ENCODE measurements around the gene USB1. TPM values are rescaled to one million over a fixed set of nuclear protein-coding genes. Genes with fewer than 3 reads are reported as not detected.
A peak's percentile ranks its signal among the peaks of the same experiment; 100 is the strongest.

The USB1 gene
- polyA plus RNA-seq, 4 donors = 19.9 to 26.5 (median 24.0) TPM

DNA sequence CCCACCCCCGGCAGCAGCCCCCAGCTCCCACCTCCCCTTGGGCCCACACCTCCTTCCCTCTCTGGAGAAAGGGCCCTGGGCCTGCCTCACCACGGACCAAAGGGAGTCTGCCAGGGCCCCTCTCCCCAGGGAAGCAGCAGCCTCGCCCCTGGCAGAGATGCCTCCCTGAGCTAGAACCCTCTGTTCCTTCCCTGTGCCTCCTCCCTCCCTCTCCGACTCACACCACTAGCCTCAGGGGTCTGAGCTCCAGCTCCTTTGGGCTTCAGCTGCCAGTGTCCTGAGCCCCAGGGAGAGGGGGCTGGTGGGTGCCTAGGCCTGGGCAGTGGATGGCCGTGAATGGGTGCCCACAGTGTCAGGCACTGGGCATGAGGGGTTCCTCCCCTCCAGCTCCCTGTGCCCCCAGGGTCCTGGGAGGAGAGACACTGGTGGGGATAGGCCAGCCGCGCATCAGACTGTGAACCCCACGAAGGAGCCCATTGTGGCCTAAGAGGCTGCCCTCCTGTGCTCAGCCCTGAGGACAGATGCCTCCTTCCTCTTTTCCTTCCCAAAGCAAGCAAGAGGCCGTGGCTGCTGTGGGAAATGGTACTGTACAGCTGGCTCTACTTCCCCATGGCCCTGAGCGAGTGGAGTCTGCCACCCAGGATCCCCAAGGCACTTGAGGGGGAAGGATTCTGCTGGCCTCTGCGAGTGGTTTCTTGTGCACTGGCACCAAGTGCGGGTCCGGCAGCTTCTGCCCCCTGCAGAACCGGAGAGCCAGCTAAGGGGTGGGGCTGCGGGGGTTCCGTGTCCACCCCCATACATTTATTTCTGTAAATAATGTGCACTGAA, 45.1 kb downstream of the USB1 start:
- FAIRE-seq = no peak
- H3K4me3 ChIP-seq (ENCODE audit: low read depth in 1 of 3, low read length in 3 of 3) = no peak overlapping the region
- H3K36me3 ChIP-seq (ENCODE audit: control insufficient read depth in 3 of 3, insufficient read depth in 2 of 3, low read depth in 1 of 3, low read length in 3 of 3) = peaks cover 2 to 58% (median 14%) of the 10 kb centered on the region in 3 donors
- H3K27me3 ChIP-seq (ENCODE audit: control insufficient read depth in 3 of 3, insufficient read depth in 3 of 3, low read length in 3 of 3) = no peaks in the 10 kb centered on the region
- no peaks in the 10 kb centered on the region for H3K9me3 ChIP-seq (ENCODE audit: control insufficient read depth in 2 of 2, insufficient read depth in 1 of 2, low read depth in 1 of 2, low read length in 1 of 2)
- peaks cover 0 to 5% (median 0%) of the 10 kb centered on the region in 3 donors for H3K4me1 ChIP-seq (ENCODE audit: control insufficient read depth in 3 of 3, insufficient read depth in 2 of 3, low read depth in 1 of 3, low read length in 2 of 3)
- WGBS, 3 donors = 80 to 85% (median 80%) methylated on average over 16 of the region's 16 CpGs
- peak overlapping the region in 1 of 3 donors; percentile 8 for H3K27ac ChIP-seq (ENCODE audit: low read depth in 1 of 3, low read length in 2 of 3)
- DNase-seq = peak in 1 of 2 donors; percentile 0

DNA sequence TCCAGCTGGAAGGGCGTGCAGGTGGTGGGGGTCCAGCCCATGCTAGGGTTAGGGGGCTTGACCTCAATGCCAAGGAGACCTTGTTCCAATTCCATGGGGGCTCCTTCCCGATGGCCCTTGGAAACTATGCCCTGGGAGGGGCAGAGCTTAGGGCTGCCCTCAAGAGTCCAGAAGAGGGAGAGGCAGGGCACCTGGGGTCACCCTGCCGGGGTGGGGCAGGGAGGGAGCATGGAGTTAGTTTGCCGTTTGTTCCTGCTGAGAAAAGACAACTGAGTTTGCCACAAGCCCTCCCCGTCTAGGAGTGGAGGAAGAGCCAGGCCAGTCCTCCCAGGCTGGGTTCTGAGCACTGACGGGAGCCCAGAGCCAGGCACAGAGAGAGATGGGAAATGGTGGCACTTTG, 45.7 kb downstream of the USB1 start:
- Histone ChIP-seq H3K27ac (ENCODE audit: low read depth in 1 of 3, low read length in 2 of 3) (peak overlapping the region in 1 of 3 donors; percentile 8), H3K9me3 (ENCODE audit: control insufficient read depth in 2 of 2, insufficient read depth in 1 of 2, low read depth in 1 of 2, low read length in 1 of 2) (no peaks in the 10 kb centered on the region), H3K4me1 (ENCODE audit: control insufficient read depth in 3 of 3, insufficient read depth in 2 of 3, low read depth in 1 of 3, low read length in 2 of 3) (peaks cover 0 to 5% (median 0%) of the 10 kb centered on the region in 3 donors), H3K27me3 (ENCODE audit: control insufficient read depth in 3 of 3, insufficient read depth in 3 of 3, low read length in 3 of 3) (no peaks in the 10 kb centered on the region), H3K36me3 (ENCODE audit: control insufficient read depth in 3 of 3, insufficient read depth in 2 of 3, low read depth in 1 of 3, low read length in 3 of 3) (peaks cover 2 to 52% (median 8%) of the 10 kb centered on the region in 3 donors), H3K4me3 (ENCODE audit: low read depth in 1 of 3, low read length in 3 of 3) (no peak overlapping the region)
- FAIRE-seq = no peak
- DNase-seq = peak in 1 of 2 donors; percentile 66
- 34 to 53% (median 36%) methylated on average over 6 of the region's 6 CpGs for WGBS, 3 donors

DNA sequence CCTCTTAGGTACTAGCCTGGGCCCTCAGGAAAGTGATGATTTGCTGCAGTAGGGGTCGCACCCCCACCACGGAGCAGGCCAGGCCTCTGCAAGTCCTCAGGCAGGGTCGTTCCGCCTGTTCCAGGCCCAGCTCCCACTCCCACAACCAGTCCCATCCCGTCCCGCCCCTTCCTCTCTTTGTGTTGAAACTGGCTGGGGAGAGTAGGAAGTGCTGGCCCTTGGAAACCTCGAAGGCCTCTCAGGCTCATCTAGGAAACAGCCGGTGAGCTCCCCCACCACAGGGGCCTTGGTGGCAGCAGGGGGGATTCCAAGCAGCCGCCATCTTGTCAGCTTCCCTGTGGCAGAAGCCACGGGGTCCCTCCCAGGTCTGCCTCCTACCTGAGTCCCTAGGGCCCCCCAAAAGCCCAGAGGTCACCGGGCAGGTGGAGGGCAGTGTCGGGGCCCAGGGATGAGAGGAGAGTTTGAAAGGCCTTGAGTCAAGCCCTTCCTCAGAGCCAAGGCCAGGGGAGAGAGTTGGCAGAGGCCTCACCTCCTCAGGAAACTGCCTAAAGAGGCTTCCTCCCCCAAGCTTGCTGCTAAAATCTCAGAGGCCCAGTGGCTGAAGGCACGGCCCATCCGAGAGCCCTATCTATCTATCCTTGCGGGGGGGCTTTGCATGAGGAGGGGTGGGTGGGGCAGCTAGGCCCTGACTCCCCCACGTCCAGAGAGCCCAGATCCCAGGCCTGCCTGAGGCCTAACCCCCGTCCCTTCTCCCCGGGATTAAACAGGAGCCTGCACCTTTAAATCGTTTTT, 46.5 kb downstream of the USB1 start:
- Histone ChIP-seq H3K4me3 (ENCODE audit: low read depth in 1 of 3, low read length in 3 of 3) (no peak overlapping the region), H3K9me3 (ENCODE audit: control insufficient read depth in 2 of 2, insufficient read depth in 1 of 2, low read depth in 1 of 2, low read length in 1 of 2) (no peaks in the 10 kb centered on the region), H3K36me3 (ENCODE audit: control insufficient read depth in 3 of 3, insufficient read depth in 2 of 3, low read depth in 1 of 3, low read length in 3 of 3) (peaks cover 2 to 44% (median 3%) of the 10 kb centered on the region in 3 donors), H3K4me1 (ENCODE audit: control insufficient read depth in 3 of 3, insufficient read depth in 2 of 3, low read depth in 1 of 3, low read length in 2 of 3) (peaks cover 0 to 5% (median 0%) of the 10 kb centered on the region in 3 donors), H3K27ac (ENCODE audit: low read depth in 1 of 3, low read length in 2 of 3) (no peak overlapping the region), H3K27me3 (ENCODE audit: control insufficient read depth in 3 of 3, insufficient read depth in 3 of 3, low read length in 3 of 3) (no peaks in the 10 kb centered on the region)
- no peak for DNase-seq
- FAIRE-seq = no peak
- 71 to 80% (median 79%) methylated on average over 19 of the region's 19 CpGs for WGBS, 3 donors

DNA sequence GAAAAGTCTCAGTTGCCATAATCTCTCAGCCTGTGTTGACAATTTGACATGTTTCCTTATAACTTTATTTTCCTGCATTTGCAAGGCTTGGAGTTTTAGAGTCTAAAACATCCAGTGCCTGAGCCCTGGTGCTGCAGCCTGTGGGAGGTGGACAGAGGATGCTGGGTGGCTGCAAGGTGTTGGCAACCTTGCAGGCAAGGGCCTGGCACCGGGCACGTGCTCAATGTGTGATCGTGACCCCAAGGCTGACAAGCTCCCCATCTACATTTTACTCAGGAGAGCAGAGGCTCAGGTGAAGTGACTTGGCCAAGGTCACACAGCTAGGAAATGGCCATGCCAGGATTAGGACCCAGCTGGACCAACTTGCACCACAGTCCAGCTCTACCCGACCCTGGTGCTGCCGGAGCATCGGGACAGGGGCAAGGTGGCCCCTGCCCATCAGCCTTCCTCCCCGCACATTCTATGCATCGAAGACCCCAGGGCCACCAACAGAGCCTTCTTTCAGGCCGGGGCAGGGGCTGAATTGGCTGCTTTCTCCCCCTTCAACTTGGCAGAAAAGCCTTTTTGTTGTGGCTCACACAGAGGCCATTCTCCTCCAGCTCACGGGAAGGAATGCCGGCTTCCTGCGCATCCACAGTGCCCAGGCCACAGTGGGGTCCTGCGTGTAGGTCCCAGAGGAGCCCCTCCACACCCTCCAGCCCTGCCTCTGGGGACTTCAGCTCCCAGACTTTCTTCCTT, 47.5 kb downstream of the USB1 start:
- Histone ChIP-seq H3K27ac (ENCODE audit: low read depth in 1 of 3, low read length in 2 of 3) (no peak overlapping the region), H3K4me1 (ENCODE audit: control insufficient read depth in 3 of 3, insufficient read depth in 2 of 3, low read depth in 1 of 3, low read length in 2 of 3) (peaks cover 0 to 5% (median 0%) of the 10 kb centered on the region in 3 donors), H3K36me3 (ENCODE audit: control insufficient read depth in 3 of 3, insufficient read depth in 2 of 3, low read depth in 1 of 3, low read length in 3 of 3) (peaks cover 0 to 34% (median 2%) of the 10 kb centered on the region in 3 donors), H3K9me3 (ENCODE audit: control insufficient read depth in 2 of 2, insufficient read depth in 1 of 2, low read depth in 1 of 2, low read length in 1 of 2) (no peaks in the 10 kb centered on the region), H3K27me3 (ENCODE audit: control insufficient read depth in 3 of 3, insufficient read depth in 3 of 3, low read length in 3 of 3) (no peaks in the 10 kb centered on the region), H3K4me3 (ENCODE audit: low read depth in 1 of 3, low read length in 3 of 3) (no peak overlapping the region)
- FAIRE-seq (no peak), DNase-seq (no peak)
- 87 to 88% (median 87%) methylated on average over 12 to 13 of the region's 13 CpGs for WGBS, 3 donors

DNA sequence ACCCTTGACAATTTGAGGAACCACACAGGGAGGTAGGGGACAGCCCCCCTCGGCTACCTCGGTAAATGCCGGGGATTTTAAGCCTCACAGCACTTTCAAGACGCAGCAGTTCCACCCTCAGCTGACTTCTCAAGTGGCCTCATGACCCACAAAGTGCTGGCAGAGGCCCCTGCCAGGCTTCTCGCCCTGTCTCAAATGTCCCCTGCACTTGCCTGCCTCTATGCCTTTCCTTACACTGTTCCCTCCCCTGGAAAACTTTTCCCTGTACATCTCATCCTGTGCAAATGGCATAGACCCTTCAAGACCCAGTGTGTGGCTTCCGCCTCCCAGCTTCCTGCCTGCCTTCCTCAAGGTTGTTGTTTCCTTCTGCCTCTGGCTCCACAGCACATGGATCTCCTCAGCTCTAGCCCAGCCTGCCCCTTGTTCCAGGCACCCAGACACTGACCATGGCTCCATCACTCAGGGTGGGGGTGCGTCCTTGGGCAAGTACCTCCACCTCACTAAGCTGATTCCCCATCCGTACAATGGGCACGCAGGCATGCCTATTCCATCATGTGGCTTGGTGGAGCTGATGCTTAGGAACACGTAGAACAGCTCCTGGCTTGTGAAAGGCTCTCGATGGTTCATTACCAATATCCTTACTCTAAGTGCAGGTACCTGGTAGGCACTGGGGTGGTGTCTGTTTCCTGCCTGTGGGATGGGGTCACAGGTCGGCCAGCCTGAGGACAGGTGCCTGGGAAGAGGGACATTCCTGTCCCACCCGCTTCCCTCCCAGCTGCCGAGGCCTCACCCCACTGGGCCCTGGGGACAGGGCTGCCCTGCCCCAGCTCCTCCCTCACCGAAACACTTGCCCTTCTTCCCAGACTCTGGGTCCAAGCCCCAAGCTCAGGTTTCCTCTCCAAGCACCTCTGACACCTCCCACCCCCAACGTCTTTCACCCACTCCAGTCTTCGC, 48.3 kb downstream of the USB1 start:
- no peak for DNase-seq
- H3K27ac ChIP-seq (ENCODE audit: low read depth in 1 of 3, low read length in 2 of 3) = no peak overlapping the region
- H3K9me3 ChIP-seq (ENCODE audit: control insufficient read depth in 2 of 2, insufficient read depth in 1 of 2, low read depth in 1 of 2, low read length in 1 of 2) = no peaks in the 10 kb centered on the region
- H3K4me1 ChIP-seq (ENCODE audit: control insufficient read depth in 3 of 3, insufficient read depth in 2 of 3, low read depth in 1 of 3, low read length in 2 of 3) = peaks cover 0 to 5% (median 0%) of the 10 kb centered on the region in 3 donors
- no peak overlapping the region for H3K4me3 ChIP-seq (ENCODE audit: low read depth in 1 of 3, low read length in 3 of 3)
- peaks cover 0 to 26% (median 2%) of the 10 kb centered on the region in 3 donors for H3K36me3 ChIP-seq (ENCODE audit: control insufficient read depth in 3 of 3, insufficient read depth in 2 of 3, low read depth in 1 of 3, low read length in 3 of 3)
- WGBS, 3 donors = 73 to 79% (median 77%) methylated on average over 15 to 17 of the region's 17 CpGs
- H3K27me3 ChIP-seq (ENCODE audit: control insufficient read depth in 3 of 3, insufficient read depth in 3 of 3, low read length in 3 of 3) = no peaks in the 10 kb centered on the region
- FAIRE-seq = no peak

DNA sequence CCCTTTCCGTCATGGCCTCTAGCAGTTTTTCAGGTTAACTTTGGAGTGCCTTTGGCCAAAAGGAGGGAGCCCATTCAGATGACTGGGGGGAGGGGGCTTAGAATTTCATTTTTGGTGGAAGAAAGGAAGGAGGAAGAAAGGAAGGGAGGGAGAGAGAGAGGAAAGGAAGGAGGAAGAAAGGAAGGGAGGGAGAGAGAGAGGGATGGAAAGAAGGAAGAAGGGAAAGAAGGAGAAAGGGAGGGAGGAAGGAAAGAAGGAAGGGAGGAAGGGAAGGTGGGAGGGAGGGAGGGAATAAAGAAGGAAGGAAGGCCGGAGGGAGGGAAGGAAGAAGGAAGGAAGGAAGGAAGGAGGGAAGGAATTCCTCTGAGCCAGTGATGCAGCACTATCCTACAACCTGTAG, 50.1 kb downstream of the USB1 start:
- H3K4me3 ChIP-seq (ENCODE audit: low read depth in 1 of 3, low read length in 3 of 3) = no peak overlapping the region
- WGBS, 3 donors = 76 to 82% (median 78%) methylated on average over 2 of the region's 2 CpGs
- H3K27ac ChIP-seq (ENCODE audit: low read depth in 1 of 3, low read length in 2 of 3) = no peak overlapping the region
- peaks cover 0 to 9% (median 0%) of the 10 kb centered on the region in 3 donors for H3K36me3 ChIP-seq (ENCODE audit: control insufficient read depth in 3 of 3, insufficient read depth in 2 of 3, low read depth in 1 of 3, low read length in 3 of 3)
- FAIRE-seq = no peak
- no peaks in the 10 kb centered on the region for H3K27me3 ChIP-seq (ENCODE audit: control insufficient read depth in 3 of 3, insufficient read depth in 3 of 3, low read length in 3 of 3)
- H3K4me1 ChIP-seq (ENCODE audit: control insufficient read depth in 3 of 3, insufficient read depth in 2 of 3, low read depth in 1 of 3, low read length in 2 of 3) = peaks cover 0 to 5% (median 0%) of the 10 kb centered on the region in 3 donors
- no peak for DNase-seq
- H3K9me3 ChIP-seq (ENCODE audit: control insufficient read depth in 2 of 2, insufficient read depth in 1 of 2, low read depth in 1 of 2, low read length in 1 of 2) = no peaks in the 10 kb centered on the region

DNA sequence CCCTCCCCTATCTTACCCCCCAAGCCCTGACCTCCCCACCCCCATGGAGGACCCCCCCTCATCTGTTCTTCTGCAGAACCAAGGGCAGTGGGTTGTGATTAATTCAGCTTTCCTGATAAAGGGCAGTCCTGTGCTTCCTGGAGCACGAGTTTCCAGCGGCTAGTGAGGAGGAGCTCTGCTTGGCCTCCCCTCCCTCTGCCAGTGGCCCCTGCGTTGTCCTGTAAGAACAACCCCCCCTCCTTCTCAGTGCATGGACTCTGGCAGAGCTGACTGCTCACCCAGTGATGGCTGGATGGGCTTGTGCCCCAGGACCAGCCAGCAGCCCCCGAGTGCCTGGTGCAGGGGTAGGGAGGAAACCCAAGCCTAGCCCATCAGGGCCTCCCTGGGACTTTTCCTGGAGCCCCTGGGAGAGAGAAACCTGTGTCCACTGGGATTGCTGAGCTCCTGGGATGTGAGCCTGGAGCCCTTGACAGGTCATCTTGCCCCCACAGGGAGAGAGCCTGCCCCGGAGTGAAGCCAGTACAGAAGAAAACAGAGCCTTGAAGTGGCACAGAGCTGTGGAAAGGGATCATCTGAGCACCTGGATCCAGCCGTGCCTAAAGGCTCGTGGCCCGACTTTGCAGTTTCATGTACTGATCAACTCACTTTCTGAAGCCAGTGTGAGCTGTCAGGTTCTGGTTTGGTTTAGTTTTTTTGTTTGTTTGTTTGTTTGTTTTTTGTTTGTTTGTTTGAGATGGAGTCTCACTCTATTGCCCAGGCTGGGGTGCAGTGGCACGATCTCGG, 50.8 kb downstream of the USB1 start:
- Histone ChIP-seq H3K27me3 (ENCODE audit: control insufficient read depth in 3 of 3, insufficient read depth in 3 of 3, low read length in 3 of 3) (no peaks in the 10 kb centered on the region), H3K27ac (ENCODE audit: low read depth in 1 of 3, low read length in 2 of 3) (no peak overlapping the region), H3K36me3 (ENCODE audit: control insufficient read depth in 3 of 3, insufficient read depth in 2 of 3, low read depth in 1 of 3, low read length in 3 of 3) (peaks cover 0 to 4% (median 0%) of the 10 kb centered on the region in 3 donors), H3K4me3 (ENCODE audit: low read depth in 1 of 3, low read length in 3 of 3) (no peak overlapping the region), H3K4me1 (ENCODE audit: control insufficient read depth in 3 of 3, insufficient read depth in 2 of 3, low read depth in 1 of 3, low read length in 2 of 3) (peaks cover 0 to 5% (median 0%) of the 10 kb centered on the region in 3 donors), H3K9me3 (ENCODE audit: control insufficient read depth in 2 of 2, insufficient read depth in 1 of 2, low read depth in 1 of 2, low read length in 1 of 2) (no peaks in the 10 kb centered on the region)
- no peak for FAIRE-seq
- no peak for DNase-seq
- 68 to 75% (median 75%) methylated on average over 9 to 10 of the region's 10 CpGs for WGBS, 3 donors
